Dermis blood vessel endothelial cell (primary cell): ENCODE results near the gene C1orf74. TPM values are rescaled to one million over a fixed set of nuclear protein-coding genes. Genes with fewer than 3 reads are reported as not detected.
"Not testable (repeated sequence)": the region's sequence is repeated elsewhere in the genome, so short reads cannot be mapped to it uniquely, and the experiment has no call there.

Experiments used
- DNase-seq: peaks from one replicate; pipeline ENCODE4 v3.0.0; 2010
- total RNA-seq: library from RNA; depleted of rRNA; stranded (reverse); fragments of >200 nt; gene quantifications from 2 replicates; pipeline ENCODE4 v1.2.3, GENCODE V29; 2014

Gene C1orf74
- total RNA-seq, 1 donor from 2014 or later = 2.2 TPM

DNA sequence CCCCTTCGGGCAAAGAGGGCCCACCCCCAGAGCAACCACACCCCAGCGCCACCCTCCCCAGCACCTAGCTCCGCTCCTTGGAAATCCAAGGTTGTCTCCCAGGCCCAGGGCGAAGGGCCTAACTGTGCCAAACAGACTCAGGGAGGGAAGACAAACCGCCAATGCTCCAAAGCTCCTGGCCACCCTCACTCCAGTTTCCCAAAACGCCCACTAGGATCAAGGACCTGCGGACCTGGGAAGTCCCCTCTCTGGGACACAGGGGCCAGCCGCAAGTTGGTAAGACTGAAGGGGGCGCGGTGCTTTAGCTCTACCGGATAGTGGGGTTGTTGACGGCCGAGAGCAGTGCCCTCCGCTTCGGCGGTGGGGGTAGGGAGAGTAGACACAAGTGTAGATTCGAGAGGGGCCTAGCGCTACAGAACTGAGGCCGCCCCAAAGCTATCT lies 21.0 kb upstream of the C1orf74 start:
- no peak for DNase-seq

DNA sequence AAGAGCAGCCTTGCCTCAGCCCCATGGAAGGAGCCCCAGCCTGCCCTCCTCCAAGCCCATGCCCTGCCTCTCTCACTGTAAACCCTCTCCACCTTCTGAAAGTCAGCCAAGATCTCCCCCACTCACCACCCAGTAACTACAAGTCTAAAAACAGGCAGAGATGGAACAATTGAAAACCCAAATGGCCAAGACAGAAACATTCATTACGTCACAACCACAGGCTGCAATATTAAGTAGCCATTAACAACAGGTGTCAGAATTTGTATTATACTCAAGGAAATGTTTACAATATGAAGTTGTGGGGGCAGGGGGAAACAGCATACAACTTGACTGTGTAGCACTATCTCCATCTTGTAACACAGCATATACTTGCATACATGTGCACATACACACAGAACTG lies 19.2 kb upstream of the C1orf74 start:
- no peak for DNase-seq

DNA sequence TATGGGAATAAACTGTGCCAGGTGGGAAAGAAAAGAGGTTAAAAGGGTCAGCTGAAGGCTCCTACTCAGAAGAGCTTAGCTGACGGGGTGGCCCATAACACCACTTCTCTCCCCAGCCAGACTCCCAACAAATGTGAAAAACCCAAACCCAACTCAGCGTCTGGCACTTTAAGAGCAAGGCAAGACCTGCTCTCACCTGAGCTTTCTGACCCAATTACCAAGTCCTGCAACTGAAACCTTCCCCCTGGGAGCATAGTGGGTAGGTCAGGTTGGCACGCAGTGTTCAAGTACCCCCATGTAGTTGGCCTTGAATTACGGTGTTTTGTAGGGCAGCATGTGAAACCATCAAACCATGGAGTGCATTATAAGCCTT lies 18.4 kb upstream of the C1orf74 start:
- no peak for DNase-seq

DNA sequence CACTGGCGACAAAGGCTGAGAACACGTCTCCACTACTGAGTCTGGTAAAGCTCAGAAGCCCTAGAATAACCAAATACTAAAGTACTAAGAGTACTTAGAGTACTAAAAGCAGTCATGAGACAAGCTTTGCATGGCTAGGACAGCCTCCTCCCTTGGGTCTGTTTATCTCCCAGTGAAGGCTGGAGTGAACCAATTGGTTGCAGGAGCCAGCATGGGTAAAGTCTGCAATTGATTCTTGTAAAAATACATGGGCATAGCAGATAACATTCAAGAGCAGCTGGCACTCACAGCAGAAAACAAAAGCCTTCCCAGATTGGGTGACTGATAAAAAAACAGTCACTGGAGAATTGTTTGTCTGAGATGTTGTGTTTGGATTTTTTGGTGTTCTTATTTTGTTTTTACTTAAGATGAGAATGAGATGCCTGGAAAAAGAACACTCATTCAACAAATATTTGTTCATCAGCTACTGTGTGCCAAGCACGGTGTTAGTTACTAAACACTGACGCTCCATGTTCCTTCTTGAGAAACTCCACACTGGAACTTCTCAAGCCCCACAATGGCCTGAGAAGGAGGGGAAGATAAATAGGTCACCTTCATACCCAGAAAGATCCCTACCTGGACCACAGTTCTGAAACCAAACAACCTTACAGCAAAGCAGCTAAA lies 17.9 kb upstream of the C1orf74 start:
- peak; percentile 66 for DNase-seq

DNA sequence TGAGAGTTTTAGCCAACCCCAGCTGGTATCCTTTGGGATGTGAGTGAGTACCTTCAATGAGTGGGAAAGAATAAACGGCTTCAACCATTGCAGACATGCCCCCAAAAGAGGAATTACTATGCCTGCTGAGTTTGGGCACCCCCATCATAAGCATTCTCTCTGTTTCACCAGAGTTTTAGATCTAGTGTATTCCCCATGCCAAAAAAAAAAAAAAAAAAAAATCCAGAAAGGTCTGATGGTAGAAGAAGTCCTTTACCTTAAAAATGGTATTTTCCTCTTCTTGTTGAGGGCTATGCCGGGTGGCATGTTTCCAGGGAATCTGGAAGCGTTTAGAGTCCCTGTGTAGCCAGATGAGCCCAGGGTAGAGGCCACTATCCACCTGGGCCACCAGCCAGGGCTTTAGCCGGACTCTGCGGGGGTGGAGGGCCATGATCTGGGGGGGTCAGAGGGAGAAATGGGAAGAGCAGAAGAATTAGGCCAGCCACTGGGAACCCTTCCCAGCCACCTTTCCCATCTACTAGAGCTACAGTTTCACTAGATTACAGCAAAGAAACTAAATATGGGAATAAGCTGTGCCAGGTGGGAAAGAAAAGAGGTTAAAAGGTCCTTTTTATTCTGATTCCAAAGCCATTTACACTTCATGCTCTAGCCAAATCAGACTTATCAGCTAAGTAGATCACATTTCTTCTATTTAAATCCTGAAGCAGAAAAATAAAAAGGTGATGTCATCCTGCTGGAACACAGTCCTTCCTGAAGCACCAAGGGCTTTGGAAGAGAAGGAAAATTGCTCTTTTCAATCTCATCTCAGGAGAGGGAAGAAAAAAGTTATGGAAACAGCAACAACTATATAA lies 16.9 kb upstream of the C1orf74 start:
- DNase-seq = peak; percentile 77

DNA sequence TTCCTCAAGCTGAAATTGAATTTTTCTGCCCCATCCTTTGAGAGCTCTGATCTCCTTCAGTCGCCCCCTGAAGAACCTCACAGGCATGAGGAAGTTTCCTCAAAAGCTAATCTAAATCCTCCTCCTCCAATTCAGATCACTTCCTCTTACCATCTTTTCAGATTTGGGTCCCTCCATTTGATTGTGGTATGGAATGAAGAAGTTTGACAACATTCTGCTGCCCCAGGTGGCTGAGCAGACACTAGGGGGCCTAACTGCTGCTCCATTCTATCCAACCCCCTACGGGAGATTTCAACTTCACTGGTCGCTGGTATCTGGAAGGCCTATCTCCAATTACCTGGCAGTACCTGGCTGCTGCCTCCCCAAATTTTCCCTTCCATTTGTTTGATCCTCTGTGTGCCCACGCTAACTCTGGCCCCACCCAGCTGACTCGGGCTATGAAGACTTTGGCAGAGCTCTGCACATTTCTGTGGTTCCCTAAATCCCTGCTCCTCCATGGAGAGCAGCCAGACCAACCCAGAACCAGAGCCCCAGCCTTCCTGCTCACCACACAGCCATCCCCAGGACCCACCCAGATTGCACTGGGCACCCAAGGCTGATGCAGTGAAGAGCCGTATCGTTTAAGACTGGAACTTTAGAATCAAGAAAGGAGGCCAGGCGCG lies 13.8 kb upstream of the C1orf74 start:
- no peak for DNase-seq

DNA sequence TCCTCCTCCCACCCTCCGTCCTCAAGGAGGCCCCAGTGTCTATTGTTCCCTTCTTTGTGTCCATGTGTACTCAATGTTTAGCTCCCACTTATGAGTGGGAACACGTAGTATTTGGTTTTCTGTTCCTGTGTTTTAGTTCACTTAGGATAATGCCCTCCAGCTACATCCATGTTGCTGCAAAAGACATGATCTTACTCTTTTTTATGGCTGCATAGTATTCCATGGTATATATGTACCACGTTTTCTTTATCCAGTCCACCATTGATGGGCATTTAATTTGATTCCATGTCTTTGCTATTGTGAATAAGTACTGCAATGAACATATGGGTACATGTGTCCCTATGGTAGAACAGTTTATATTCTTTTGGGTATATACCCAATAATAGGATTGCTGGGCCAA lies 9.4 kb upstream of the C1orf74 start:
- DNase-seq = not testable (repeated sequence)

DNA sequence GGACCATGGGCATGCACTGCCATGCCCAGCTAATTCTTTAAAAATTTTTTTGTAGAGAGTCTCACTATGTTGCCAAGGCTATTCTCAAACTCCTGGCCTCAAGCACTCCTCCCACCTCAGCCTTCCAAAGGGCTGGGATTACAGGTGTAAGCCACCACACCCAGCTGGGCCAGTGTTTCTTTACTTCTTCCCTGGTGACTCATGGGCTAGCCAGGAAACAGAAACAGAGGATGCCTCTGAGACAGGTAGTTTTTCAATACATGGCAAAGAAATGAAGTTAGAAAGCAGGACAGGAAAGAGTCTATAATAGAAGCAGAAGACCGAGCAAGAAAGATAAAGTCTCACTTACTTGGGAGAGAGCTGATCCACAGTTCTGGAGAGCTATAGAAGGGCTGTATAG lies 7.6 kb upstream of the C1orf74 start:
- DNase-seq = no peak

DNA sequence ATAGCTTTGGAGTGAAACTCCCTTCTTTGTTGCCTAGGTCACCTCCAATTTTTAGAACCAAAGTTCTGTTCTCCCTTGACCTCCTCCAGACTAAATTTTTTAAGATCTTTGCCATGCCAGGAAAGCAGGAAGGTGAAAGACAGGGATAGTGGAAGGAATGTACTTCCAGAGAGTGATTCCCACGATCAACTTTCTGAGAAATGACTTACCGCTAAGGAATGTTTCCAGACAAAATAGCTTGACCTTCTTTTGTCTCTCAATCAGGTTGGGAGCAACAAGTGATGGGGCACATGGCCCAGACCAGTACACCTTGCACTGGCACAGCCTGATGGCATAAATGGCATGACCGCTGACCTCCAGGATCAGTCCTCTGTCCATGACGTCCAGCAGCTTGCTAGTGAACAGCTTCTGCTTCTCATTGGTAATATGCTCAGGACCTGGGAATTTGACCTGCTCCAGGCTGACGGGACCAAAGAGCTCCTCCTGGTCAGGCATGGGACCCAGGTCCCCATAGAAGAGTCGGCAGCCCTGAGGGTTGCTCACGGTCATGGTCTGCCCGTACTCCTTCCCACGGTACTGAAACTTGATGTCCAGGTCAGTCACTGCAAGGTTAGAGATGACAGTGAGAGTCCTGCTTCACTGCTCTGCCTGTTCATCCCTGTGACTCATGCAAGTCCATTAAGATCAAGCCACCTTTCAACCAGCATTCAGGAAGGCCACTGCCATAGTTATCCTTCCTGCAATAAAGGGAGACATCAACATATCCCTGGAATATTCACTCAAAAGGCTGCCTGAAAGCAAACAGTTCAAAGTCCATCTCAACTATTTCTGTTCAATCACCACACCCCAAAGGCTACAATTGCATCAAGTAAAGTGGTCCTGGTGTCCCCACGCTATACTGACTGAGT lies 6.2 kb upstream of the C1orf74 start:
- DNase-seq = no peak

DNA sequence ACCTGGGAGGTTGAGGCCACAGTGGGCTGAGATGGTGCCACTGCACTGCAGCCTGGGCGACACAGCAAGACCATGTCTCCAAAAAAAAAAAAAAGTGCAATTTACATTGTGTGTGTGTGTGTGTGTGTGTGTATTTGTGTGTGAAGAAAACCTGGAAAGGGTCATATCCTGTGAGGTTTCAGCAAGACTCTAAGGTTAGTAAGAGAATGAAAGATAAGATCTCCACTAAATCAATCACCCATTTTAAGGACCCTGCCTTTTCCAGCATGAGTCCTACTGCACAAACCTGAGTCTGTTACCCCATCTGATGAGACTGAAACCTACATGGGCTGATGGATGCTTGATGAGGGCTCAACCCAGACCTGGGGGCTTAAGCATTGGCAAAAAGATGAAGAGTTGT lies 4.9 kb upstream of the C1orf74 start:
- DNase-seq = no peak

DNA sequence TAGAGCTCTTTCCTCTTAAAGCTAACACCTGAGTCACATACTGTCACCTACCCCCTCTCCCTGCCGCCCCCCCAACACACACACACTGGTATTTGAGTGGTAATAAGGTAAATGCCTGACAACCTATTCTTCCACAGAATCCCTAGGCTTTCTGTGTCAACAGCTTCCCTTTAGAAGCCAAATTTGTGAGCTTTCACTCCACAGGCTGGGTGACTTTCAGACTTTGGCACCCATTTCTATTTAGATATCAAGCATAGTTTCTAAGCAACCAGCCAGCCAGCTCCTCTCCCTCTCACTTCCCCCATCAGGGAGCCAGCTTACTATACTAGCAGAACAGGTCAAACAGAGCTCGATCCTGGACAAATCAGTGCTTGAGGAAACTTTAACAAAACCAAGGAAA lies 3.2 kb upstream of the C1orf74 start:
- no peak for DNase-seq

DNA sequence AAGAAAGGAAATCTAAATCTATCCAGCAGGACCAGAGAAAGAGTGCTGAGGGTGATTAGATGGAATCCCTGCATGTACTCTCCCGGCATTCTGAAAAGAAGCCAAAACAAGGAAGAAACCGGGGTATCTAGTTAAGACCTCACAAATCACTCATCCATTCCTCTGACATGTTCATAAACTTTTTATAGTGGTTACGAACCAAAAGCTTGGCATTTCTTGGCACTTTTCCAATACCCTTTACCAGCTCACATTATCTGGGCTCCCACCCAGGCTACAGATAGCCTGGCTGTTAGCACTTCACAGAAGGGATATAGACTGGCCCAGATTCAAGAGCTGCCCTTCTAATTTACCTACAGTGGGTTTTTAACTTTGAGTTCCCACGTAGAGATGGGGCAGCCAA lies 1.8 kb upstream of the C1orf74 start:
- no peak for DNase-seq

DNA sequence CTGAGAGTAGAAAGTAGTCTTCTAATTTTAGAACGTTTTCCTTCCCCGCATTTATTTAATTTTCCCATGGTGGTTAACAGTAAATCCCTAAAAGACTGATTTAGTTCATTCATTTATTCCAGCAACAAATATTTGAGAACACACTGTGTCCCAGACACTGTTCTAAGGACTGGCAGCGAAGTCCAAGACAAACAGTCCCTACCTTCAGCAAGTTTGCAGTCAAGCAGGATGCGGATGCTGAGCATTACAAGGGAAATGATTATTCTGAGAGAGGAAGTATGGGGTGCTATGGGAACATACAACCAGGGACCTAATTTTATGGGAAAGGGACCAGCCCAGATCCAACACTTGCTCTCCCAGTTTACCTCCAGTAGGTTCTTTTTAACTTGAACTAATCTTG lies 1.2 kb upstream of the C1orf74 start:
- DNase-seq = no peak

DNA sequence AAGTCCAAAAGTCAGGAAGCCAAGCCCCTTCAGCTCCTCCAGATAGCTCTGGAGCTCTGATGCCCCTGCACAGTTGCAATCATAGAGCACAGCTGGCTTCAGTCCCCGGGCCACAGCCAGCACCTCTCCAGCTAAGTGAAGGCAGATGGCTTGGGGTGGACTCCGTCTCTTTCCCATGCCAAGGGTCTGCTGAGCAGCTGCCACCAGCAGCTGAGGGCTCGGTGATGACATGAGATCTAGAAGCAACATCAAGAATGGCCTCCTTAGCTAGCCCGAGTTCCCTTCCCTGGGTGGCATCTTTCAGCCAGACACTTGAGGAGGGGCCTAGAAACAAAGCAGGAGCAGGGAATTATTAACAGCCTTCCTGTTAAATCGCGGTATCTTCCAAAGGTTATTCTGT lies 973 bp downstream of the C1orf74 start:
- DNase-seq = no peak

DNA sequence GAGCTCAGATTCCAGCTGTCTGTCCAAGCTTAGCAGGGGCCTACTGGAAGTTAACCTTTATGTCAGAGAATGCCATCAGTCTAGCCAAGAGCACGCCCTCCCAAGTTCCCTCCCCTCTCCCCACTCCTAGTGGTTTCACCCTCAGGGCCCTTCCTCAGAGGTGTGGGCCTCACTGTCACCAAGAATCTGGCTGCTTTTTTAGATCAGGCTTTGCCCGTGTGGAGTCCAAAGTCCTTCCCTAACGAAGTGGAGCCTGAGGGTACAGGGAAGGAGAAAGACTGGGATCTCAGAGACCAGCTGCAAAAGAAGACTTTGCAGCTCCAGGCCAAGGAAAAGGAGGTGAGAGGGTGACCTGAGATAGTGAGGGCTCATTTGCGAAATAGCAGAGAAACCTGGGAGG lies 4.1 kb downstream of the C1orf74 start:
- DNase-seq = no peak

DNA sequence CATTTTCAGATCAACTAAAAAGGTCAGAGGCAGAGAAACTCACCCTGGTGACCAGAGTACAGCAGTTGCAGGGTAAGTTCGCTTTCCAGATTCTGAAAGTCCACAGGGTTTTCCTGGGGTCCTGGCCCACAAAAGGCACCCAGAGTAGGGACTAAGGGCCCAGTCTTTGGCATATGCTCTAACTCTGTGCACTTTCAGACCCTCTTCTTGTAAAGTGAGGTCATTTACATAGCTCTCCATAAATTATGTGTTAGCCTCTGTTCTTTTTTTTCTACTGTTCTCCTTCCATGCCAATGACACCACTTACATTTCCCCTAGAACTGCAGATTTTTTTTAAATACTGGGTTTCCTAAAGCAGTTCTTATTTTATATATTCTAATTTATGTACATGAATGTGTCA lies 6.3 kb downstream of the C1orf74 start:
- DNase-seq = no peak

DNA sequence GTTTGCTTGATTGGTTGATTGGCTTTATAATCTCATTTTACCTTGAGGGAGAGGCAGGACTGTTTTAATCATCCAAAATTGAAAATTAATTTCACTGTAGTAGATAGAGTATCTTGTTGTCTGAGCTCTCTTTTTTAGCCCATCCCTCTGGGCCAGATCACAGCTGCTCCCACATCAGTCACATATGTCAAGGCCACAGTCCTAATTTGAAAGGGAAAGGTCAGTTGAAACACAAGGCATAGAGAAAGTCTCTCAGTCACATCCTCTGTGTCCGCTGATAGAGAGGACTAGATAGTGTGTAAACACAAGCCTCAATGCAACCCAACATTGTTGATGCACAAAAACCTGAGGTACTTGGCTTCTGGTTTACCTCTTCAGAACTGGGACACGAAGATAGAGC lies 6.8 kb downstream of the C1orf74 start:
- DNase-seq = no peak

DNA sequence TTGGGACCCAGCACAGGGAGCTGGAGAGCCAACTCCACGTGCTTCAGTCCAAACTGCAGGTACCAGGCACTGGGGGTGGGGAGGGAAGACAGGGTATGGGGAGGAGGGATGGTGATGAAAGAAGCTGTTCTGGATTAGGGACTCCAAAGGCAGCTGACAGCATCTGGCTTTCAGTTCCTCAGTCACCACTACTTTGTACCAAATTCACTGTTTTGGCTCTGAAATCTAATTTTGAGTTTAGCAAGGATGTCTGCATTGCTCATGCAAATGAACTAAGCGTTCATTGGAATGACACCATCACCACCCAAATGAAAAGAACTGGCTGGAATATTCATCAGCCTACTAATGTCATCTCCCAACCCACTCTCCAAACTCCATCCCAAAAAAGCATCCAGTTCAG lies 8.7 kb downstream of the C1orf74 start:
- no peak for DNase-seq

DNA sequence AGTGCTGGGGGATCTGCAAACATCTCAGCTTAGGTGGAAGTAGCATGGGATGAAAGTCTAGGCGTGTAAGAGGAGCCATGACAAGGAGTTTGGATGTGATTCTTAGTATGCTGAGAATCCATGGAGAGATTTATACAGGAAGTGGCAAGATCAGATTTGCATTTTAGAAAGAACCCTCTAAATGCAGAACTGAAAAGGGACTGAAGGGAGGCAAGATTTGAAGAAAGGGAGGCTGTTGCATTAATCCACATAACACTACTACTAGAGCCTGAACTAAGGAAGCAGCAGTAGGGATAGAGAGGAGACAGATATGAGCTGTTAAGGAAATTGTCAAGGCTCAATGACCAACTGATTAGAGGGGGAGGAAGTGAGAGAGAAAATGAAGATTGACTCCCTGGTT lies 9.8 kb downstream of the C1orf74 start:
- DNase-seq = no peak

DNA sequence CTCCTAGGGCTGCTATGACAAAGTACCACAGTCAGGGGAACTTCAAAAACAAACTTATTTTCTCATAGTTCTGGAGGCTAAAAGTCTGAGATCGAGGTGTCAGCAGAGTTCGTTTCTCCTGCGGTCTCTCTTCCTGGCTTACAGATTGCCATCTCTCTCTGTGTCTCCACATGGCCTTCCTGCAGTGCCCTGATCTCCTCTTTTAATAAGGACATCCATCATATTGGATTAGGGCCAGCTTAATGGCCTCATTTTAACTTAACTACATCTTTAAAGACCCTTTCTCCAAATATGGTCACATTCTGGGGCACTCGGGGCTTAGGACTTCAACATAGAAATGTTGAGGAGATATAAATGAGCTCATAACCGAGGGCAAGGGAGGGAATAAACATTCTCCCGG lies 12.2 kb downstream of the C1orf74 start:
- no peak for DNase-seq

DNA sequence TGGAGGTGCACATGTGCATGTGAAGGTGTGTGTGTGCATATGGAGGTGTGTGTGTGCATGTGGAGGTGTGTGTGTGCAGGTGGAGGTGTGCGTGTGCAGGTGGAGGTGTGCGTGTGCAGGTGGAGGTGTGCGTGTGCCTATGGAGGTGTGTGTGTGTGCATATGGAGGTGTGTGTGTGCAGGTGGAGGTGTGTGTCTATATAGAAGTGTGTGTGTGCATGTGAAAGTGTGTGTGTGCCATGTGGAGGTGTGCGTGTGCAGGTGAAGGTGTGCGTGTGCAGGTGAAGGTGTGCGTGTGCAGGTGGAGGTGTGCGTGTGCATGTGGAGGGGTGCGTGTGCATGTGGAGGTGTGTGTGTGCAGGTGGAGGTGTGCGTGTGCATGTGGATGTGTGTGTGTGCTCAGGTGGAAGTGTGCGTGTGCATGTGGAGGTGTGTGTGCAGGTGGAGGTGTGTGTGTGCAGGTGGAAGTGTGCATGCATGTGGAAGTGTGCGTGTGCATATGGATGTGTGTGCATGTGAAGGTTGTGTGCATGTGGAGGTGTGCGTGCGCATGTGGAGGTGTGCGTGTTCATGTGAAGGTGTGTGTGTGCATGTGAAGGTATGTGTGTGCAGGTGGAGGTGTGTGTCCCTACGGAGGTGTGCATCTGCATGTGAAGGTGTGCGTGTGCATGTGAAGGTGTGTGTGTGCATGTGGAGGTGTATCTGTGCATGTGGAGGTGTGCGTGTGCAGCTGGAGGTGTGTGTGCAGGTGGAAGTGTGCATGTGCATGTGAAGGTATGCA lies 13.5 kb downstream of the C1orf74 start:
- no peak for DNase-seq

DNA sequence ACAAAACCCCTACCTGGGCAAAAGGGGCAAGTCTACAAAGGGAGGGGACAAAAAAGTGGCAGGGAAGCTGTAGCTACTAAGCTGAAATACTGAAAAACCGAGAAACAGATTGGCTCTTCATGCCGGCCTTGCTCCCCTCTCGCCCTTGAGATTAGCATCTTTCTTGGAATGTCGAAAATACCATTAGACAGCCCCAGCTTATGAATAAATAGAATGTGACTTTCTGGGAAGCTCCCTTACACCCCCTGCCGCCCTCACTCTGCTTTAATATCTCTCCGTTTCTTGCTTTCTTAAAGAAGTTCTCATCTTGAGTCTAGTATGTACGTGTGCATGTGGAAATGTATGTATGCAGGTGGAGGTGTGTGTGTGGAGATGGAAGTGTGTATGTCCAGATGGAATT lies 14.4 kb downstream of the C1orf74 start:
- DNase-seq = peak; percentile 17
